SK-N-SH treated with all-trans-retinoic acid at 6 μM for 48 hours (cell line): ENCODE results near the gene GREM1.

Source experiments
- SNAI2 ChIP-seq: fragments of 250-450 bp; sonication (Bioruptor Pico); IDR thresholded peaks from 2 replicates; pipeline ENCODE4 v1.5.0; 2020; ENCODE audit warnings: mild to moderate bottlenecking, moderate library complexity
- TF ChIP-seq, protein P1 (sequence below): fragments of 250-450 bp; sonication (Bioruptor Pico); IDR thresholded peaks from 2 replicates; pipeline ENCODE4 v1.8.0; 2020; ENCODE audit warnings: mild to moderate bottlenecking, moderate library complexity, borderline replicate concordance

DNA sequence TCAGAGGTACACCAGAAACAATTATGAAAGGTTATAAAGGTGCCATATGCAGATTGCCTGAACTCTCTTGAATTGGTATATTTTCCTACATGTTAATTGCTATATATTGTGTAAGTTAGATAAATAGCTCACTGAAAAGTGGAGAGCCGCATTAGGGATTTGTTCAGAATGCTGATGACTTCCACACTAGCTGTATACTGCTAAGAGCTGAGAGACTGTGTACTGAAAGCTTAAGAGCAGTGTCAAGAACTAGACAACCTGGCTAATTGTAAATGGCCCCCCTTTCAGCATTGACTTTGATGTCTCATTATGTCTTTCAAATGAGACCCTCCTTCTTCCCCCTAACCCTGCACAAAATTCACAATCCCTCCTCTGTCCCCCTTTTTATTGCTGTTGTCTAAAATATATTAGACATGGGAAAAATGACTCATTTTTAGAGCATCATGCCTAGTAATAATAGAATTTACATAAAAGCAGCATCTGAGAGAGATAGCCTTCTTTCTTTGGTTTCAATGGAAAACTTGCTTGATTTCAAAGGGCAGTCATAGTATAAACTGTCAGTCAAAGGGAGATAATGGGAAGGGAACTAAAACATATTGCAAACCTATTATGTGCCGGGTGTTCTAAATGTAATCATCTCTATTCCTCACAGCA lies 34.7 kb upstream of the GREM1 start:
- TF ChIP-seq, protein P1, sequence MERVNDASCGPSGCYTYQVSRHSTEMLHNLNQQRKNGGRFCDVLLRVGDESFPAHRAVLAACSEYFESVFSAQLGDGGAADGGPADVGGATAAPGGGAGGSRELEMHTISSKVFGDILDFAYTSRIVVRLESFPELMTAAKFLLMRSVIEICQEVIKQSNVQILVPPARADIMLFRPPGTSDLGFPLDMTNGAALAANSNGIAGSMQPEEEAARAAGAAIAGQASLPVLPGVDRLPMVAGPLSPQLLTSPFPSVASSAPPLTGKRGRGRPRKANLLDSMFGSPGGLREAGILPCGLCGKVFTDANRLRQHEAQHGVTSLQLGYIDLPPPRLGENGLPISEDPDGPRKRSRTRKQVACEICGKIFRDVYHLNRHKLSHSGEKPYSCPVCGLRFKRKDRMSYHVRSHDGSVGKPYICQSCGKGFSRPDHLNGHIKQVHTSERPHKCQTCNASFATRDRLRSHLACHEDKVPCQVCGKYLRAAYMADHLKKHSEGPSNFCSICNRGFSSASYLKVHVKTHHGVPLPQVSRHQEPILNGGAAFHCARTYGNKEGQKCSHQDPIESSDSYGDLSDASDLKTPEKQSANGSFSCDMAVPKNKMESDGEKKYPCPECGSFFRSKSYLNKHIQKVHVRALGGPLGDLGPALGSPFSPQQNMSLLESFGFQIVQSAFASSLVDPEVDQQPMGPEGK (CRISPR knock-in tag): no peak
- no peak for TF ChIP-seq SNAI2
